GM18520 (cell line): ENCODE results near the gene PACRG.

ENCODE experiments used
- ATAC-seq: cut with Tn5 transposase; IDR thresholded peaks from one replicate; pipeline ENCODE4 v1.9.1; 2021; ENCODE audit not compliant: unreplicated experiment

PACRG gene

DNA sequence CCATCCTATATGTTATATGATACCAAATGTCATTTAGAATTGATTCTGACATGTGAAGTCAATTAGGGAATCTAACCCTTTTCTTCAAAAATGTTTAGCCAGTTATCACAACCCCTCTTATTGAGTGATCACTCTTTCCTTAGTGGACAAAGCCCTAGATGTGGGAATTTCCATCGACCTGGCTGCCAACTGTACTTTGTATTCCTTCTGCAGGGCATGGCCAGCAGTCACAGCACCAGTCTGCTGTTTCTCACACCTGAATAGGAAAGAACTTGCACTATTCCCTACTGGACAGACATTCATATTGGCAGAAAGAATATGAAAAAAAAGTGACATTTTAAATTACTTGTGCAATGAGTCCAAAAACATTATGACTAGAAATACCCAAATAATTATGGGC, 271.0 kb downstream of the PACRG start:
- ATAC-seq: no peak

DNA sequence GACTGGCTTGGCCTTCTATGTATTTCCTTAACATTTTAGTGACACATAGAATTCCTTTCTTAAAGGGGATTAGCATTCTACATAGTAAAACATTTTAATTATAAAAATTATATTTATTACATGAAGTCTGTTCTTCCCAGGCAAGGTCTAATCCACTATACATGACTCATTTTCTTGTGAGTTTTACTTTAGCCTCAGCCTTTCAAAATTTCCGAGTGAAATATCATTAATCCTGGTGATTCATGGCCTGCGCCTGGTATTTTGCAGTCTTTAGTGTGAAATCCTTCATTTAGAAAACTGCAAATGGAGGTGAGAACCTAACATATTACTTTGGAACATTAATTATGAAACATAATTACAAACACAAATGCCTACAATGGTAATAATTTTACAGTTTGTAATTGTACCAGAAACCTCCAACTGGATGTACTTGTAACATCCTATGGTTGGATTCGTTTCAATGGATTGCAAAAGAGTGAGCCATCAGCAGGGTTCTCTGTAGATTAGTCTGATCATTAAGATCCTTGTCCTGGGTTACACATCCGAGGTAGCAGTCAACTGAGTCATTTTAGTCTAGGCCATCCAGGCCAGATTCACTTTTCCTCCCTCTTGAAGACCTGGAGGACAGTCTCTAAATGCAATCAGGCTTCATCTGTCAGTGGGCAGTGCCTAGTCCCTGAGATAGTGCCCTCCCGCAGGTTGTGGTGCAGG, 272.0 kb downstream of the PACRG start:
- no peak for ATAC-seq

DNA sequence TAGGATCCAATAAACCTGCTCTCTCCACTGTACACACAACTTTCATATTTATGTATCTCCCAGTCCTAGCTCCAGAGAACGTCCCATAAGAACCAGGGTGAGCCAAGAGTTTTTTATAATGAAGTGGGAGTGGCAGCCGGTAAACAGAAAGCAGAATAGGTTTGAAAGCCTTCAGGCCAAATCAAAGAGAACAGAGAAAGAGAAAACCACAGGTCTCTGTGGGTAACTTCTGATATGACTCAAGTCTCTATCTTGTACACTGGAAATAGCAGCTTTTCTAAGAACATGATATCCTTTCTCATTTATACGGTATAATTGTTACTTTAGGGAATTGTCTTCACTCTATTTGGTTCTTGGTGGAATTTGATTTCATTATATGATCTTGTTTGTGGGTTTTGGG, 273.6 kb downstream of the PACRG start:
- ATAC-seq: peak; percentile 99

DNA sequence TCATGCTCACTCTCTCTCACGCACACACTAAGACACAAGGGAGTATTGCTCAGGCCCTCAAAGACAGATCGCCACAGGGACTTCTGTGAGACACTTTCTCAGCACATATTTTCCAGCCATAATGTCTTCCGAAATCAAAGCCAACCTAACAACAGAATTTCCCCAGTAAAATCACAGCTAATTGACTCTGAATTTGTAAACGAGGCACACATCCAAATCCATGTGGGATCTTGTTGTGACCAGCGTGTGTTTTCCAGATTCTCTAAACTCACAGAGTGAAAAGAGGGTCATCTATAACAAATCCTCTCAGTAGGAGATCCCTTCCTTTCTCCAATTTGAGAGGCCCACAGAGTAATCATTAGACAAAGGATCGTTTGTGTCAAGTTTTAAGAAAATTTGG, 280.4 kb downstream of the PACRG start:
- ATAC-seq: no peak

DNA sequence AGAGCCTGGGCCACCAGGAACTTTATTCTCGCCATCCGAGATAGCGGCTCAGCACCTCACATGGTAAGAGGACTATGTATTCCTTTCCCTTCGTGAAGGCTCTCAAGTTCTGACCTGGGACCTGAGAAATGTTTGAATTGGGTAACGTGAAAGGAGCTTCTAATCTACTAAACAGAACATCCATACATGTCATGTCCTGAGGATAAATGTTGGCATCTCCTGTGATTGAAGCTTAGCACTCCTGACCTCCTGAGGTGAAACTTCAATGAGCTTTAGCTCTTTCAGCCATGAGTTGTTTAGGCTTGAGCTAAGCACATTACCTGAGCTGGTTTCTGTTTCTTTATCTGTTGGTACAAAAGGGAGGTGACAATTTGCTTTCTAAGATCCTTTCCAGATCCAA, 280.9 kb downstream of the PACRG start:
- ATAC-seq: no peak

DNA sequence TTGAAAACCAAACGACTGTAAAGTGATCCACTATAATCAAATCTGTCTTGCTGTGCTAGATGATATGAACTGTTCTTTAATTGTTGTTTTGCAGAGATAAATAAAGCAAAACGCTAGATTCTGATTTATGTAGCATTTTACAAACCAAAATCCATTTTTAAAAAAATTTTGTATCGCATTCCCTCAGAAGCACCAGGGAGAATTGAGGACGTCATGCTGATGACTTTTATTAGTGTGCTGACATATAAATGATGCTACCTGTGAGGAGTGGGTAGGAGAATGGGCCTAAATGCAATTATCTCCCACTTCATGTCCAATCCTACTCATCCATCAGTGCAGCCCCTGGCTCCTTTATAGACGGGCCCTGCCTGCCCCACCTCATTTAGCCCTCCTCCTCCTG, 282.4 kb downstream of the PACRG start:
- no peak for ATAC-seq

DNA sequence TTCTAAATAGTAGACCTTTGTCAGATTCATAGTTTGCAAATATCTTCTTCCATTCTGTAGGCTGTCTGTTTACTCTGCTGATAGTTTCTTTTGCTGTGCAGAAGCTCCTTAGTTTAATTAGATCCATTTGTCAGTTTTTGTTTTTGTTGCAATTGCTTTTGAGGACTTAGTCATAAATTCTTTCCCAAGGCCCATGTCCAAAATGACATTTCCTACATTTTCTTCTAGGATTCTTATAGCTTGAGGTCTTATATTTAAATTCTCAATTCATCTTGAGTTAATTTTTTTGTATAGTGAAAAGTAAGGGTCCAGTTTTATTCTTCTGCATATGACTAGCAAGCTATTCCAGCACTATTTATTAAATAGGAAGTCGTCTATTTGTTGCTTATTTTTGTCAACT, 287.0 kb downstream of the PACRG start:
- ATAC-seq: no peak

DNA sequence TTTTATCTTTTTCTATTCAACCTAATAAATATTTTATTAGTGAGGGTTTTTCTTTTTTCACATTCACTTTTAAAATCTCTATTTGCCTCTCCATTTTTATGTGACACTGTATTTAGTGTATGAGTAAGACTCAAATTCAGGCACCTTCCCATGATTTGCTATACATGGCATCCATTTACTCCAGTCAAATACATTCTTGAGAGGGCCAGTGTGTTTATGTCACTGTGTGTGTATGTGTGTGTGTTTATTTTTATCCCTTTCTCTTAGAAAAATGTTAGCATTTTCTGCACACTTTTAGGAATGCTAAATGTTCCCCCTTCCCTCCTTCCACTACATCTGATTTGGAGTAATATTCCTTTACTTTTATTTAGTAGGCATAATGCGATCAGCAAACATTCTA, 290.0 kb downstream of the PACRG start:
- ATAC-seq: no peak

DNA sequence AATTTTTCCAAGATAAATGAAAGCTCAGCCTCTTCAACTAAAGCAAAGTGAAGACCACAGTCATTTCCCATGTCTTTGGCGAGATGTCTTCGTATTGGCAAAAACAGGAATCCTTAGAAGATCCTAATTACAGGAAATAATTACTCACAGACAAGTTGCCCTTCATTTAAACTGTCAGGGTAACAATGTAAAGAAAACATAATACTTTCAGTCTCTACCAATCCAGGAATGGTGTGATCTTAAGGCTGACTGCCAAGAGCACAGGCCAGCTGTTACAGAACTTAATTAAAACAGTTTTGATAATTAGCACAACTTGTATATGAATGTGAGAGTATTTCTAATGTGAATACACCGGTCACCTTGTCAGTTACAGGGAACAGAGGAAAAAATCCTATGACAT, 292.2 kb downstream of the PACRG start:
- no peak for ATAC-seq

DNA sequence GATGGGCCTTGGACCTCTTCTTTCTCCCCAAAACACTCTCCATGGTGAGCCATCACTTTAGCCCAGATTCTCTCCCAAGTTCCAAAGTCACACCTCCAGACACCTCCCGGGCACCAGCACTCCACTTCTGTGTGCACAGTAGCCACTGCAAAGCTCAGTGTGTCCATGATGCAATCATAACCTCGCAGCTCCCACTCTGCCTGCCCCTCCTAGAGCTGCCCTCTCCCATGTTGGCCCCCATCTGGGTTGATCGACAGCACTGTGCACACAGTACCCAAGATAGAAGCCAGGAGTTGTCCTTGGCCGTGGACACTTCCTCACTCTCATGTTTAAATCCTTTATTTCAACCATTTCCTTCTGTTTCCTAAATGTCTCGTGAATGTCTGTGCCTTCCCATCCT, 293.3 kb downstream of the PACRG start:
- ATAC-seq: no peak

DNA sequence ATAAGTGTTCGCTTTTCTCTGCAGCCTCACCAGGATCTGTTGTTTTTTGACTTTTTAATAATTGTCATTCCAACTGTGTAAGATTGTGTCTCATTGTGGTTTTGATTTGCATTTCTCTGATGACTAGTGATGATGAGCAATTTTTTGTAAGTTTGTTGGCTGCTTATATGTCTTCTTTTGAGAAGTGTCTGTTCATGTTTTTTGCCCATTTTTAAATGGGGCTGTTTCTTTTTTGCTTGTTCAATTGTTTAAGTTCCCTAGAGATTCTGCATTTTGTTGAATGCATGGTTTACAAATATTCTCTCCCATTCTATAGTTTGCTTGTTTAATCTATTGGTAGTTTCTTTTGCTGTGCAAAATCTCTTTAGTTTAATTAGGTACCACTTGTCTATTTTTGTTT, 295.9 kb downstream of the PACRG start:
- ATAC-seq: no peak

DNA sequence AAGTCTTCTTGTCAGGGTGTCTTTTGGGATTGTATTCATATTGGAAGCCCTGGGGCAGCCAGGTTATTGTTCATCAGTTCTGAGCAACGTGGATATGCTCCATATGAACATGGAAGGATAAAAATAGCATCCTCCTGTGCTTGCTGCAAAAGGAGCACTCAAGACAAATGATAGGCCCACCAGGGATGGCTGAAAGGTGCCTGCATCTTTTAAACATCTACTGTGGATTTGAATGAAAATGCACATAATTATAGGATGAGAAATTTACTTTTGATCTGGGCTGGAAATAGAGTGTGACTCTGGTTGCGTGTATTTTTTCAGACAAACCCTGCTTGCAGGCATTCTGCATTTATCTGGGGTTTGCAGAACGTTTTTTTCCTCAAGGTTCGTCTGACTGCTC, 299.1 kb downstream of the PACRG start:
- ATAC-seq: no peak

DNA sequence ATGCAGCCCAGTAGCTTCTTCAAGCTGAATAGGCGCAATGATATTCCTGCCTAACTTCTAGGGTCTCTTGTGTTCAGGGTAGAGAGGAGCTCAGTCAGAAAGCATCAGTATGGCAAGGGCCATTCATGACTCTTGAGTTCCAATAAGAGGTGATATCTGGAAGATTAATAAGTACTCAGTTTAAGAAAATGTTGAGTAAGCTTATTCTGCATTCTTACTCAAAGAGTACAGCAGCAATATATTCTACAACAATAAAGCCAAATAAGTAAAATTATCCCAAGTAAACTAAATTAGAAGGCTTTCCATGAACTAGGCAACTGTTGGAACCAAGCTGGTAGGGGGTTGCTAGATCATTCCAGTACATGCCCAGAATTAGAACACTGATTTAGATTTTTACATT, 303.2 kb downstream of the PACRG start:
- no peak for ATAC-seq

DNA sequence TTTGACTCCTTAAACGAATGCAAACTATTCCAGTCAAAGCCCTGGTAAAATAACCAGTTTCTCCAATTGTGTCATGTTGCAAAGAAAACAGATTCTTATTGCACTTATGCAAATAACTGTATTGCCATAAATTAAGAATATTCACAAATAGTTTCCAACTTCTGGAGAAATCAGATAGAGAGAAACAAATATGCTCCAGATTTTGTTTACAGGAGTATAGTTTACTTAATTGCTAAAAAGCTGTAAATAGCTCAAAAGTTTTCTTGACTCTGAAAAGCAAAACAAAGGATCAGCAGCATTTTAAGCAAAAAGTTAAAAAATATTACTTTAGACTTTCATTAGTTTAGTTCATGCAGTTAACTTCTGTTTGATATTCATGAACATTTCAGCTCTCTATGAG, 304.2 kb downstream of the PACRG start:
- ATAC-seq: no peak

DNA sequence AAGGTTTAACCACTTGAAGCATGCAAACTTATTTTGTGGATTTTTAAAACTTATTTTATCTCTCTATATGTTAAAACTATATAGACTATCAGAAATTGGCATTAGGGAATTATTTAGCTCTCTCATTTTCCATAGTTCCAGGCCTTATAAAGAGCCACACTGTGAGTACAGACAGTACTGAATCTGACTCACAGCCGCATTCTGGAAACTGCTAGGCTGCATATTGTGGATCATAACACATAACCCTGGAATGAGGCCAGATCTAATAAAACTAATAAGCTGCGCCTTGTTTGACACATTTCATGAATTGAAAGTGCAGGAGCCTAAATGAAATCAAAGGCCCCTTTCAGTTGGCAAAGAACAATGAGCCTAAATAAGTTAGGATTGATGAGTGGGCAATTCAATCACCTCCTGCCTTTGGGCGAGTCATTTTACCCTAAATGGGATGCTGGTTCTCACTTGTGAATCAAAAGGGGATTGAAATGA, 308.4 kb downstream of the PACRG start:
- no peak for ATAC-seq

DNA sequence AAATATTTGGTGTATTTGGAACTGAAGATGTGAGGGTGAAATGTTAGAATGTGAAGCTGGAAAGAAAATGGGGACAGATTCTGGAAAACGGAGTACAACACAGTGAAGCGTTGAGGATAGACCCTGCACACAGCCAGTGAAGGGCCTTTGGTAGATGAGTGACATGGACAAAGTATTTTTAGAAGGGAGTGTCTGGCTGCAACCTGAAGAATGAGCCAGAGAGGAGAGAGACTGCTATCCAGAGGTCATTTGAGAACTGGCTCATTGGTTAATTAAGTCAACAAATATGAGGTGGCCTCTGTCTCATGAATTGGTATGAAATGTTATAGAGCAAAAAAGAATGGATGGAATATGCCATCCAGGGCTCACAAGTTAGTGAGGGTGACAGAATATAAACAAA, 310.5 kb downstream of the PACRG start:
- no peak for ATAC-seq

DNA sequence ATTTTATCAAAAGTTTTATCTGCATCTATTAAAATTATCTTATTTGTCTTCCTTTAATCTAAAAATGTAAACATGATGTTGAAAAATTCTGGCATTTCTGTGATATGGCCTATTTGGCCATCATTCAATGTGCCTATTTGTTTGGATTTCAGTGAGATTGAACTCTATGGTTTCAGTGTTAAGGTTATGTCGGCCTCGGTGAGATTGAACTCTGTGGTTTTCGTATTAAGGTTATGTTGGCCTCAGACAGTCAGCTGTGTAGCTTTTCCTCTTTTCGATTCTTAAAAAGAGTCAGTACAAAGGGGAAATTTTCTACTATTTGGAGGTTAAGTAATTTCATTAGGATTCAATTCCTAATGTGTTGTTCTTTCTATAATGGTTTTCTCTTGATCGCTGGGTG, 320.6 kb downstream of the PACRG start:
- no peak for ATAC-seq

DNA sequence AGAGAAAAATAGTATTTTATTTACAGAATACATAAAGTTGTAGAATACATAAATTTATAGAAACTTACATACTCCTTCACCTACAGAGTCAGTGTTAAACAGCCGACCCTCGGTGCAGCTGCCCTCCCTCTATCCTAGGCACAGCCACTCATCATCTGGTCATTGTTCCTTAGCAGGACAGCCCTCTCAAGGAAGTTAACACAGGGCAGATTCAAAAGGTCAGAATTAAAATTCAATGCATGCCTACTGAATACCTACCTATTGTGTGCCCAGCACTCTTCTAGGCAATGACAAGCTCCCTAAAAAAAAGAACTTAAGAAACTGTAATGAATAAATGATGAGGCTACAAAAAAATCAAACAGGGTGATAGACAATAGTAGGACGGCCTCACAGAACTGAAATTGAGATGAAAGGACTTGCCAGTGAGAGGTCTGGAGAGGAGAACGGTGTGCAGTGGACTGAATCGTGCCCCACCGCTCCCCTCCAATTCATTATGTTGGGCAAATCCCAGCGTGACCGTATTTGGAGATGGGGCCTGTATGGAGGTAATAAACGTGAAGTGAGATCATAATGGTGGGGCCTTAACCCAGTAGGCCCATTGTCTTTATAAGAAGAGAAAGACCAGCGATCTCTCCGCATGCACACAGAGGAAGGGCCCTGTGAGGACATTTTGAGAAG, 326.0 kb downstream of the PACRG start:
- no peak for ATAC-seq

DNA sequence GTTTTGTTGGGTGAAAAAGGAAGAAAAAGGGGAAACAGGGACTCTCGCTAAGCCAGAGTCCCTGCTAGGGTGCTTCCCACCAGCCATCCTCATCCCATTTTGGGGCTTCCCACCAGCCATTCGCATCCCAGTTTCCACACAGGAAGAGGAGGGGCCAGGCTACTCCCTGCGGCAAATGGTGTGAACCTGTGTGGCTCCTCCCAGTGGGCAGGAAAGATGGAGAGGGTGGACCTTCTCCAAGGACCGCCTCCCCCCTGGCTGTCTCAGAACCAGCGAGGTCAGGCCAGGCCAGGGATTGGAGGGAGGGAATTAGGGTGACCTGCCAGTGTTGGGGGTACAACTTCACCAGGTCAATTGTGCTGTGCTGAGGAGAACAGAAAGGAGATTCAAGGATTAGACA, 326.9 kb downstream of the PACRG start:
- ATAC-seq: no peak

DNA sequence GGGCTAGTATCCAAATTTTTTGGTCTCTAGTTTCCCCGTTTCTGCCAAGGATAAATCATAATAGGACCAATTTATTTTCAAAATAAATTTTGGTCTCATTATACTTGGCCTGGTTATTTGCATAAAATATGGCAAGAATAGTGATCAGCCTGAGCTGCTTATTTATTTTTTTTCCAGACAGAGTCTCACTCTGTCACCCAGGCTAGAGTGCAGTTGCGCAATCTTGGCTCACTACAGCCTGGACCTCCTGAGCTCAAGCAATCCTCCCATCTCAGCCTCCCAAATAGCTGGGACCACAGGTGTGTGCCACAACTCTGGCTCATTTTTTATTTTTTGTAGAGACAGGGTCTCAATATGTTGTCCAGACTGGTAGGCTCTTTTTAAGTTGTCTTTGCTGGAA, 329.5 kb downstream of the PACRG start:
- no peak for ATAC-seq

DNA sequence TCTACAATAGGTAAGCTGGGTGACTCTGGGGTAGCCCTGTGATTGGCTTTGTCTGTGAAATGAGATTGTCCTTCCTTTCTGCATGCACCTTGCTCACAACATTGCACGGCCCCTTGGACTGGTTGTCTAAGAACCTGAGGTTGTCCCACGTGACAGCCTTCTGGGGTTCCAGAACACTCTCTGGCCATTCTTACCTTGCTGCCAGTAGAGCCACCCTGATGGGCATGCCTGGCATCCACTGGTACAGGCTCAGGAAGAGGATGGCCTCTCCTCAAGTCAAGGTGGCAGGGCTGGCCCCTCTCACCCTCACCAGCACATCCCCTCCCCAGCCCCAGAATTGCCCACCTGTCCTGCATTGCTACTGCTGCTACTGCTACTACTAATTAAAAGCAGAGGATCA, 335.0 kb downstream of the PACRG start:
- no peak for ATAC-seq

DNA sequence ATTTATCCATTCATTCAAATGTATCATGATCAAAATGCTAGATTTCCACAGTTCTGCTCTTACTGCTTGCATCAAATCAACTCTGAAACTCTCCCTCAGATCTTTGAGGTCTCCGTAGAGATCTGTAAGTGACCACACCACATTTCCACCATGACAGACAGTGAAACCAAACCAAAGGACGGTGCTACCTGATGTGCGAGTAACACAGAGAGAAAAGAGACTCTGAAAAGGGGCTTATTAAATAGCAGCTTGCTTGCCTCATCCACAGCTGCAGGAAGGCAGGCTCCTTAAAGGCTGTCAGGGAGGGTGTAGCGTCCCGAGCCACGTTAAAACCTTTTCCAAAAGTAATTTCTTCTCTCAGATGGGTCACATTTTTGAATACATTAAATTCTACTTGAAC, 335.8 kb downstream of the PACRG start:
- no peak for ATAC-seq

DNA sequence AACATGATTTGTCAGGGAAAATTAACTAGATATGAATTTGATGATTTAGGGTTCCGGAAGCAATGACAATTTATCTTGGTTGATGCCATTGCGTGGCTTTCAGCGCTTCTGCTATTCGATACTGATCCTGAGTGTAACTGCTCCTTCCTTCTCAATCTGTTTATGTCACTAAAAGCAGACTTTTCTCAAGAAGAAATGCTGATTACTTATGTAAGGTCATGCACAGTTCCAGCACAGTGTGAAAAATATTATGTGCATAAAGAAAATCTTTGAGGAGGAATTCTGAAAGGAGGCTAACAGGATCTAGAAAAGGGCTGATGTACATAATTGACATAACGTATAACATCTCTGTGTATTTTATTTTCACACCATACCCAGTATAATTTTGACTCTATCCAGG, 336.6 kb downstream of the PACRG start:
- ATAC-seq: no peak
